IMR-90 (cell line): Measurements from ENCODE around the gene KLF16. TPM values are rescaled to one million over a fixed set of nuclear protein-coding genes. Genes with fewer than 3 reads are reported as not detected.
A peak's percentile ranks its signal among the peaks of the same experiment; 100 is the strongest.

ENCODE experiments used
- ATAC-seq: fragments of 200-7000 bp; cut with Tn5 transposase; 2 replicates; pipeline ENCODE4 v1.9.1; 2020; ENCODE audit warnings: low read depth, mild to moderate bottlenecking, moderate library complexity
- BruUV-seq: library from RNA; stranded (reverse); fragments of 400-500 nt; replicated peaks from 2 replicates; lab custom pipeline; 2021; lab: Mats Ljungman, UMichigan
- CTCF ChIA-PET: fragments of 300-600 bp; formaldehyde crosslinking; extraction: SDS; loops from one replicate; lab custom pipeline; 2021; ENCODE audit warnings: antibody characterized with exemption; lab: Yijun Ruan, JAX
- POLR2A ChIA-PET: fragments of 300-600 bp; sonication (Branson Sonifier 250); formaldehyde crosslinking; loops from one replicate; lab custom pipeline; 2022; ENCODE audit warnings: antibody characterized with exemption; ENCODE audit not compliant: unreplicated experiment; lab: Charles Lee
- DNase-seq: peaks from one replicate; pipeline ENCODE4 v3.0.0; 2013
- H2AFZ ChIP-seq: replicated peaks from 2 replicates; pipeline ENCODE3; 2013; ENCODE audit warnings: low read length, mild to moderate bottlenecking; ENCODE audit not compliant: poor library complexity
- H2AK5ac ChIP-seq: 2 replicates; pipeline ENCODE4 v1.6.1; 2013; ENCODE audit warnings: low read depth, low read length, inconsistent platforms
- H2AK9ac ChIP-seq: replicated peaks from 2 replicates; pipeline ENCODE3; 2013; ENCODE audit warnings: mild to moderate bottlenecking, low read depth, low read length, moderate library complexity; ENCODE audit not compliant: poor library complexity
- H2BK120ac ChIP-seq: 2 replicates; pipeline ENCODE4 v1.6.1; 2013; ENCODE audit warnings: low read depth, low read length, inconsistent platforms
- H2BK15ac ChIP-seq: 3 replicates; pipeline ENCODE4 v1.6.1; 2013; ENCODE audit warnings: low read depth, low read length, inconsistent platforms
- H2BK20ac ChIP-seq: 2 replicates; pipeline ENCODE4 v1.6.1; 2013; ENCODE audit warnings: low read depth, mild to moderate bottlenecking, inconsistent platforms, low read length, moderate library complexity
- H2BK5ac ChIP-seq: 2 replicates; pipeline ENCODE4 v1.6.1; 2013; ENCODE audit warnings: mild to moderate bottlenecking, low read depth, low read length, inconsistent platforms; ENCODE audit not compliant: poor library complexity, severe bottlenecking
- H3K14ac ChIP-seq: replicated peaks from 2 replicates; pipeline ENCODE4 v1.6.1; 2013; ENCODE audit warnings: low read depth, low read length, inconsistent platforms
- H3K18ac ChIP-seq: 2 replicates; pipeline ENCODE4 v1.6.1; 2013; ENCODE audit warnings: low read depth, low read length, control low read depth
- H3K23ac ChIP-seq: 2 replicates; pipeline ENCODE4 v1.6.1; 2013; ENCODE audit warnings: low read depth, low read length, inconsistent platforms
- H3K27ac ChIP-seq: 2 replicates; pipeline ENCODE4 v1.5.1; 2013; ENCODE audit warnings: mild to moderate bottlenecking, control low read depth, low read length; ENCODE audit not compliant: insufficient read depth
- H3K27me3 ChIP-seq: 2 replicates; pipeline ENCODE4 v1.6.1; 2013; ENCODE audit warnings: low read length; ENCODE audit not compliant: control insufficient read depth, insufficient read depth
- H3K36me3 ChIP-seq: 2 replicates; pipeline ENCODE4 v1.6.1; 2013; ENCODE audit warnings: low read length, mixed read lengths; ENCODE audit not compliant: control insufficient read depth, insufficient read depth
- H3K4ac ChIP-seq: 2 replicates; pipeline ENCODE4 v1.6.1; 2013; ENCODE audit warnings: low read depth, low read length, inconsistent platforms
- H3K4me1 ChIP-seq: 2 replicates; pipeline ENCODE4 v1.6.1; 2013; ENCODE audit warnings: low read length, mixed read lengths; ENCODE audit not compliant: control insufficient read depth, insufficient read depth
- H3K4me2 ChIP-seq: 2 replicates; pipeline ENCODE4 v1.6.1; 2013; ENCODE audit warnings: low read depth, mild to moderate bottlenecking, control low read depth, low read length, moderate library complexity
- H3K4me3 ChIP-seq: 2 replicates; pipeline ENCODE4 v1.5.1; 2013; ENCODE audit warnings: low read depth, mild to moderate bottlenecking, control low read depth, low read length, moderate library complexity; ENCODE audit not compliant: insufficient read depth
- H3K56ac ChIP-seq: 2 replicates; pipeline ENCODE4 v1.6.1; 2013; ENCODE audit warnings: low read length, inconsistent platforms; ENCODE audit not compliant: insufficient read depth; ENCODE audit errors: extremely low read depth
- H3K79me1 ChIP-seq, 2 experiments: 2 replicates each; pipeline ENCODE4 v1.6.1; 2013; ENCODE audit warnings: low read length in 2 of 2, inconsistent platforms in 1 of 2, low read depth in 1 of 2
- H3K9ac ChIP-seq: 2 replicates; pipeline ENCODE4 v1.6.1; 2013; ENCODE audit warnings: low read depth, low read length, control low read depth
- H3K9me1 ChIP-seq: 2 replicates; pipeline ENCODE4 v1.6.1; 2013; ENCODE audit warnings: low read length, inconsistent platforms; ENCODE audit not compliant: insufficient read depth
- H3K9me3 ChIP-seq: 2 replicates; pipeline ENCODE4 v1.6.1; 2013; ENCODE audit warnings: low read length; ENCODE audit not compliant: control insufficient read depth, insufficient read depth
- H4K20me1 ChIP-seq: 2 replicates; pipeline ENCODE4 v1.6.1; 2013; ENCODE audit warnings: low read length, inconsistent platforms; ENCODE audit not compliant: insufficient read depth
- H4K5ac ChIP-seq: 2 replicates; pipeline ENCODE4 v1.6.1; 2013; ENCODE audit warnings: mild to moderate bottlenecking, low read depth, low read length, control low read depth
- H4K8ac ChIP-seq, 2 experiments: 2 replicates each; pipeline ENCODE4 v1.6.1; 2013; ENCODE audit warnings: low read depth in 2 of 2, low read length in 2 of 2, control low read depth in 1 of 2, inconsistent platforms in 1 of 2
- H4K91ac ChIP-seq: 2 replicates; pipeline ENCODE4 v1.6.1; 2013; ENCODE audit warnings: low read depth, low read length, inconsistent platforms; ENCODE audit not compliant: insufficient read depth
- FOS ChIP-seq: fragments of 150-350 bp; IDR thresholded peaks from 2 replicates; pipeline ENCODE4 v1.6.1; 2016; ENCODE audit warnings: low read depth, low read length
- SMC3 ChIP-seq: fragments of 150-350 bp; IDR thresholded peaks from 2 replicates; pipeline ENCODE4 v1.6.1; 2016; ENCODE audit warnings: low read depth, mild to moderate bottlenecking, antibody characterized with exemption, low read length, moderate library complexity
- WGBS, 2 experiments: methylation state at CpG; one replicate each; pipeline versions ENCODE4 v1.1.5 to v1.1.7; 2013; ENCODE audit warnings: missing lambda C conversion rate in 2 of 2; ENCODE audit not compliant: insufficient read length in 1 of 2; ENCODE audit errors: extremely low coverage in 2 of 2; 5-methylcytosine and 5-hydroxymethylcytosine counted together
- dilution Hi-C: fragments of 300-500 bp; cut with HindIII; formaldehyde crosslinking; loops from one replicate; pipeline ENCODE4 v1.14.3; 2018; ENCODE audit warnings: low sequenced_read_pairs; ENCODE audit not compliant: unreplicated experiment
- in situ Hi-C: fragments of 300-500 bp; cut with MboI; formaldehyde crosslinking; loops from 3 replicates; pipeline ENCODE4 v1.14.3; 2019; ENCODE audit warnings: low sequenced_read_pairs, inconsistent platforms, mixed read lengths
- intact Hi-C: fragments of 100-400 bp; cut with micrococcal nuclease; formaldehyde crosslinking; loops from 2 replicates; pipeline ENCODE4 v1.10.0; 2022
- polyA plus RNA-seq, 3 experiments: library from polyadenylated mRNA; depleted of rRNA; stranded (reverse); fragments of >200 nt; gene quantifications; 2 replicates each; pipeline ENCODE4 v1.2.3, GENCODE V29; 2012; ENCODE audit warnings: low replicate concordance in 1 of 3
- total RNA-seq: library from RNA; depleted of rRNA; stranded (reverse); fragments of >200 nt; gene quantifications from 2 replicates; pipeline ENCODE4 v1.2.3, GENCODE V29; 2012

KLF16 gene
- total and polyA plus RNA-seq, 2 of the 4 experiments (the other 2 are of a cell fraction): 0.90 to 13.1 TPM

DNA sequence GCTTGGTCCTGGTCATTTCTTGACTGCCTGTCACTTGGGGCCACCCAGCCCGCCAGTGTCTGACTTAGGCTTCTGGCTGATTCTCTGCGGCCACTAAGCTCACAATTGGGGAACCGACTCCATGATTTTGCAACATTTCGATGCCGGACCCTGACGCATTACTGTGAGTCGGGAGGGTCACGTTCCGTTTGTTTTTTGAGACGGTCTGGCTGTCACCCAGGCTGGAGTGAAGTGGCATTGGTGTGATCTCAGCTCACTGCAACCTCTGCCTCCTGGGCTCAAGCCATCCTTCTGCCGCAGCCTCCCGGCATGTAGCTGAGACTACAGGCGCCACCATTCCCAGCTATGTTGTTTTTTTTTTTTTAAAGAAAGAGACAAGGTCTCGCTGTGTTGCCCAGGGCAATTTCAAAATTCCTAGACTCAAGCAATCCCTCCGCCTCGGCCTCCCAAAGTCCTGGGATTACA lies 38.6 kb upstream of the KLF16 start:
- H3K27ac ChIP-seq: no peak overlapping the region
- no peaks in the 10 kb centered on the region for H3K36me3 ChIP-seq
- 72% methylated on average over 9 of the region's 16 CpGs; no CpG with 5 or more reads in 1 of the 2 experiments for WGBS, 2 experiments
- no peak overlapping the region for H4K5ac ChIP-seq
- H4K91ac ChIP-seq: no peak overlapping the region
- H3K18ac ChIP-seq: no peak overlapping the region
- peak overlapping the region; percentile 12 for H2AFZ ChIP-seq
- no peak overlapping the region for H4K8ac ChIP-seq
- dilution Hi-C loops (no loop called here), in situ Hi-C loops (no loop called here), intact Hi-C loops (no loop called here)
- H2AK5ac ChIP-seq: no peak overlapping the region
- no peaks in the 10 kb centered on the region for H3K9me3 ChIP-seq
- no peak overlapping the region for H3K4me2 ChIP-seq
- no peak overlapping the region for H2BK120ac ChIP-seq
- no peak overlapping the region for H3K14ac ChIP-seq
- H3K4me1 ChIP-seq: peaks cover 8% of the 10 kb centered on the region
- H3K4me3 ChIP-seq: no peak overlapping the region
- H3K56ac ChIP-seq: no peak overlapping the region
- no peak overlapping the region for H3K4ac ChIP-seq
- H3K9me1 ChIP-seq: peaks cover 11% of the 10 kb centered on the region; the same call in 1 of the 2 replicates
- no peak overlapping the region for H3K23ac ChIP-seq
- no peak overlapping the region for H2AK9ac ChIP-seq
- ATAC-seq (no peak), DNase-seq (no peak)
- no peak overlapping the region for H2BK15ac ChIP-seq
- no peak overlapping the region for H2BK20ac ChIP-seq
- no peak overlapping the region for H3K9ac ChIP-seq
- no TSS peak for BruUV-seq
- peaks cover 8 to 17% of the 10 kb centered on the region in 2 experiments for H3K79me1 ChIP-seq
- H3K27me3 ChIP-seq: no peaks in the 10 kb centered on the region
- POLR2A ChIA-PET: no interaction called here
- H4K20me1 ChIP-seq: peaks cover 2% of the 10 kb centered on the region; the same call in 1 of the 2 replicates
- CTCF ChIA-PET: no interaction called here
- no peak overlapping the region for H2BK5ac ChIP-seq
- TF ChIP-seq FOS: no peak
- TF ChIP-seq SMC3: no peak
